AG04449 (cell line): ENCODE measurements around the gene CEBPG.

Experiments used
- CTCF ChIA-PET: fragments of 350-600 bp; formaldehyde crosslinking; extraction: SDS; loops from one replicate; lab custom pipeline; 2021; ENCODE audit warnings: antibody characterized with exemption; lab: Yijun Ruan, JAX
- POLR2A ChIA-PET: fragments of 400-600, 350-600 bp; formaldehyde crosslinking; extraction: SDS; loops from one replicate; lab custom pipeline; 2020; ENCODE audit warnings: antibody characterized with exemption, inconsistent platforms; lab: Yijun Ruan, JAX
- DNase-seq: peaks from one replicate; pipeline ENCODE4 v3.0.0-alpha.2; 2010; ENCODE audit warnings: low read depth, low spot score
- H3K4me3 ChIP-seq: 2 replicates; pipeline ENCODE4 v1.5.1; 2011; ENCODE audit warnings: low read depth, mild to moderate bottlenecking, control low read depth, low read length
- TF ChIP-seq, protein P1 (sequence below): IDR thresholded peaks from one replicate; pipeline ENCODE4 v1.5.1; 2011; ENCODE audit warnings: mild to moderate bottlenecking, moderate library complexity, low read length, control low read depth, inconsistent platforms; ENCODE audit not compliant: insufficient read depth; ENCODE audit errors: missing control alignments

Gene CEBPG

DNA sequence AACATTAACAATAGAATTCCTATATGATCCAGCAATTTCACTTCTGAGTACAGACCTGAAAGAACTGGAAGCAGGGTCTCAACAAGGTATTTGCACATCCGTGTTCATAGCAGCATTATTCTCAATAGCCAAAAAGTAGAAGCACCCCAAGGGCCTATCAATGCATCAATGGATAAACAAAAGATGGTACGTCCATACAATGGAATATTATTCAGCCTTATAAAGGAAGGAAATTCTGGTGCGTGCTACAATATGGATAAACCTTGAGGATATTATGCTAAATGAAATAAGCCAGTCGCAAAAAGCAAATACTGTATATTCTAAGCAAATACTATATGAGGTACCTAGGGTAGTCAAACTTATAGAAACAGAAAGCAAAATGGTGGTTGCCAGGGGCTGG lies 40.4 kb upstream of the CEBPG start:
- POLR2A ChIA-PET: no interaction called here

DNA sequence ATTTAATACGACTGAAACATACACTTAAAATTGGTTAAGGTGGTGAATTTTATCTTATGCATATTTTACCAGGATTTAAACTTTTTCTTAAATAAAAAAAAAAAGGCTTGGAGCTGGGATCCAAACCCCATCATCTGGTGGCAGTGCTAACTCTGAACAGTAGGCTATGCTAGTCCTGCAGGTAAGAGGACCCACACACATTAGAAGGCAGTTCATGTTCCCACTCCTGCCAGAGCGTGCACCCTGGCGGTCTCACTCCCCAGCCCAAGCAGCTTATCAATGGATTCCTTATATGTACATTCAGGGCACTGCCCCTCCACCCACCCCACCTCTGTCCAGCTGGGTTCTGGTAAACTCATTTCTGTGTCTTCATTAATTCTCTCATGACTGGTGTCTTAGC lies 39.9 kb upstream of the CEBPG start:
- no peak overlapping the region for H3K4me3 ChIP-seq
- CTCF ChIA-PET: no interaction called here
- no peak for DNase-seq
- POLR2A ChIA-PET: no interaction called here
- TF ChIP-seq, protein P1, sequence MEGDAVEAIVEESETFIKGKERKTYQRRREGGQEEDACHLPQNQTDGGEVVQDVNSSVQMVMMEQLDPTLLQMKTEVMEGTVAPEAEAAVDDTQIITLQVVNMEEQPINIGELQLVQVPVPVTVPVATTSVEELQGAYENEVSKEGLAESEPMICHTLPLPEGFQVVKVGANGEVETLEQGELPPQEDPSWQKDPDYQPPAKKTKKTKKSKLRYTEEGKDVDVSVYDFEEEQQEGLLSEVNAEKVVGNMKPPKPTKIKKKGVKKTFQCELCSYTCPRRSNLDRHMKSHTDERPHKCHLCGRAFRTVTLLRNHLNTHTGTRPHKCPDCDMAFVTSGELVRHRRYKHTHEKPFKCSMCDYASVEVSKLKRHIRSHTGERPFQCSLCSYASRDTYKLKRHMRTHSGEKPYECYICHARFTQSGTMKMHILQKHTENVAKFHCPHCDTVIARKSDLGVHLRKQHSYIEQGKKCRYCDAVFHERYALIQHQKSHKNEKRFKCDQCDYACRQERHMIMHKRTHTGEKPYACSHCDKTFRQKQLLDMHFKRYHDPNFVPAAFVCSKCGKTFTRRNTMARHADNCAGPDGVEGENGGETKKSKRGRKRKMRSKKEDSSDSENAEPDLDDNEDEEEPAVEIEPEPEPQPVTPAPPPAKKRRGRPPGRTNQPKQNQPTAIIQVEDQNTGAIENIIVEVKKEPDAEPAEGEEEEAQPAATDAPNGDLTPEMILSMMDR: no peak

More for the DNA sequence above, 40.4 kb upstream of the CEBPG start:
- CTCF ChIA-PET: interaction anchor here (1.0 kb wide), 1 partner anchor 33 kb away, joined by 3 read pairs; no protein-coding TSS in a partner anchor
- DNase-seq: no peak
- H3K4me3 ChIP-seq: no peak overlapping the region
- TF ChIP-seq, protein P1: no peak

DNA sequence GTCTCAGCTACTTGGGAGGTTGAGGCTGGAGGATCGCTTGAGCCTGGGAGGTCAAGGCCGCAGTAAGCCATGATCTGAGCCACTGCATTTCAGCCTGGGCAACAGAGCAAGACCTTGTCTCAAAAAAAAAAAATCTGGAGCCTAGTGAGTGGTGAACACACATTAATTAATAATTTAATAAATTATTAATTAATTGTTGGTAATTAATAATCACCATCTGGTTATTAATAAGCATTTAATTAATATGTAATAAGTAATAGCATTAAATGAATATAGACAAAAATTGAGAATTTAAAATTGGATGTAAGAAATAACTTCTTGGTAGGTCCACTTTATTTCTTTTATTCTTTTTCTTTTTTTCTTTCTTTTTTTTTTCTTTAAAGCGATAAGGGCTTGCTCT lies 39.2 kb upstream of the CEBPG start:
- H3K4me3 ChIP-seq: no peak overlapping the region
- no peak for DNase-seq
- CTCF ChIA-PET: no interaction called here
- TF ChIP-seq, protein P1: no peak
- POLR2A ChIA-PET: no interaction called here

DNA sequence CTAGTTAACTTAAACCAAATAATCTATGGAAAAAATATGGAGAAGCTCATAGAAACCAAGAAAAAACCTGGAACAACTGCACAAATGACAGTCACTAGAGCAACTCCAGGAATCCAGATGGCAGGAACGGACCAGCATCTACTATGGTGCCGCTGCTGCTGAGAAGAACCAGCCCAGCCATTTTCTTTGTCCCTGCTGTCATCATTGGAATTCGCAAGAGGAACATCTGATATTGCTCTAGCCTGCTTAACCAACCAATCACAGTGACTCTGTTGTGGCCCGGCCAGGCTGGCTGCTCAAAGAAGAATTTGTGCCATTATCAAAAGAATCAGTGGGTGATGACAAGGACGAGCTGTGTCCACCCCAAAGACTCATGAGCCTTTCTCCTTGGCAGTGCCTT lies 38.1 kb upstream of the CEBPG start:
- CTCF ChIA-PET: interaction anchor here (0.6 kb wide), 1 partner anchor 13 kb away, joined by 3 read pairs; no protein-coding TSS in a partner anchor
- TF ChIP-seq, protein P1: no peak
- DNase-seq: no peak
- H3K4me3 ChIP-seq: no peak overlapping the region
- POLR2A ChIA-PET: no interaction called here

DNA sequence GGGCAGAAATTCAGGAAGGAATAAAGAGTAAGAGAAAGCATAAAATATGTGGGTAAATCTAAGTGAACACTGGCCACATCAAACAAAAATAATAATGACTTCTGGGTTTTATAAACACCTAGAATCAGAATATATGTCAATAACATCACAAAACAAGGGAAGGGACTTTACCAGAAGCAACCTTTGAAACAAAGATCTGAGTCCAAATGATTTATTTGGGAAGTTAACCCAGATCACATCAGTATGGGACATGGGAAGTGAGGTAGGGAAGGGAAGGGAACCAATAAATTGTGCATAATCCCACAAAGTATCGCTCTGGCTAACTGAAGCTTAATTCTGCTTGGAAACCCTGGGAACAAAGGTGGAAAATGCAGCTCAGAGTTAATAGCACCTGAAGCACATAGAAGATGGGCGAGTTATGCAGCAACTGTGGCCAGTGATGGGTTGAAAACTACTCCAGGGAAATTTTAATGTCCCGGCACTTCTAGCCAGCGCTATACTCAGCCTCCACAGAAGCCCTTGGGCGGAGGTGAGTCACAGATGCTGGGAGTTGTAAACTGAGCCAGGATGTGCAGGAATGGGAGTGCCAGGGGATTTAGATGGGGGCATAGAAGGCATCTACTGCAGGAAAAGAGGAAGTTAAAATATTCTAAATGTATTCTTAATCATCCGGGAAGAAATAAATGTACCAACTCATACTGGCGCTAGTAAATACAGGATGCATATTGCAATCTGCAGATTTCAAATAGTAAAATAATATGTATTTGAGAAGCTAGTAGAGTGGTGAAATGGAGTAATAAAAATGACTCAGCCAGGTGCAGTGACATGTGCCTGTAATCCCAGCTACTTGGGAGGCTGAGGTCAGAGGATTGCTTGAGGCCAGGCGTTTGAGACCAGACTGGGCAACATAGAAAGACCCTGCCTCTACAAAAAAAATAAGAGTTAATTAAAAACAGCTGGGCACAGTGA lies 34.2 kb upstream of the CEBPG start:
- ChIA-PET CTCF (no interaction called here), POLR2A (no interaction called here)
- TF ChIP-seq, protein P1: no peak
- no peak for DNase-seq
- no peak overlapping the region for H3K4me3 ChIP-seq

DNA sequence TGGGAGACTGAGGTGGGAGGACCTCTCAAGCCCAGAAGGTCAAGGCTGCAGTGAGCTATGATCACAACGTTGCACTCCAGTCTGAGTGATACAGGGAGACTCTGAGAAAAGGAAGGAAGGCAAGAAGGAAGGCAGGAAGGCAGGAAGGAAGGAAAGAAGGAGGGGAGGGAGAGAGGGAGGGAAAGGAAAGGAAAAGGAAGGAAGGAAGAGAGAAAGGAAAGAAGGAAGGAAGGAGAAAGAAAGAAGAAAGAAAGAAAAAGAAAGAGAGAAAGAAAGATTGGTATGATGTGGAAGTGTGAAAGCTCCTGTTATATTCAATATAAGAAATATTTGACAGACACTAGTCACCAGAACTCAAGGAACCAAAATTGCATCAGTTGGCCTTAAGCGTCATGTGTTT lies 32.5 kb upstream of the CEBPG start:
- CTCF ChIA-PET: no interaction called here

More for the DNA sequence above, 32.5 kb upstream of the CEBPG start:
- POLR2A ChIA-PET: no interaction called here
- H3K4me3 ChIP-seq: no peak overlapping the region
- TF ChIP-seq, protein P1: no peak
- DNase-seq: no peak
